ENCODE measurements around the gene SOCS6. TPM values are rescaled to one million over a fixed set of nuclear protein-coding genes. Genes with fewer than 3 reads are reported as not detected.

The SOCS6 gene
- total and polyA plus RNA-seq, 2 experiments from 2014 or later, result 4.4 to 13.3 TPM

DNA sequence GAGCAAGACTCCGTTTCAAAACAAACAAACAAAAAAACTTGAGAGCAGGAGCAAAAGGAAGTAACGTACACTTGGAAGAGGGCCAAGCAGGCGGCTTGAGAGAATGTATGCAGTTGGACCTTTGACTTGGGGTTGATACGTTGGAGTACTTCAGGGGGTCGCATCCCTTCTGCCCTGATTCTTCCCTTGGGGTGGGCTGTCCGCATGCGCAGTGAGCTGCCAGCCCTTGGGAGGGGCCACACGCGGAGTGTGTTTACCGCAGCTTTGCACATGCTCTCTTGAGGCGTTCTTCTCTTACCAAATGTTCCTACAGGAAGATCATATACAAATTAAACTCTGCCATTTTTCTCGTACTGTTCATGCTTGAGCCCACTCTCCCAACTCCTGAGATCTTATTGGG, 38.1 kb upstream of the SOCS6 start:
- H3K36me3 ChIP-seq (ENCODE audit: insufficient read depth), result no peaks in the 10 kb centered on the region
- H3K27me3 Mint-ChIP-seq (ENCODE audit: insufficient read depth, low read depth, poor library complexity), result no peaks in the 10 kb centered on the region
- H2AFZ ChIP-seq, result no peak overlapping the region
- H3K9me2 ChIP-seq (ENCODE audit: insufficient read depth), result no peaks in the 10 kb centered on the region
- H3K27ac ChIP-seq (ENCODE audit: low read depth), result no peak overlapping the region
- no peaks in the 10 kb centered on the region for H3K4me1 Mint-ChIP-seq
- no peaks in the 10 kb centered on the region; the same call in 2 of the 3 replicates for H3K9me3 Mint-ChIP-seq
- no peaks in the 10 kb centered on the region for H3K27me3 ChIP-seq (ENCODE audit: insufficient read depth)
- no peaks in the 10 kb centered on the region for H3F3A ChIP-seq (replicated peaks; ENCODE audit: low read depth)
- no peak overlapping the region for H3K4me3 ChIP-seq
- ATAC-seq, result no peak
- no peaks in the 10 kb centered on the region for H3K4me1 ChIP-seq (ENCODE audit: insufficient read depth)
- no peaks in the 10 kb centered on the region for H3K79me2 ChIP-seq (replicated peaks; ENCODE audit: insufficient read depth)
- TF ChIP-seq ZNF114 (CRISPR knock-in tag; IDR thresholded peaks at IDR 0.05), result no peak
- TF ChIP-seq STAT1 (IDR thresholded peaks at IDR 0.05; ENCODE audit: unreplicated experiment), result no peak
- TF ChIP-seq EZH2phosphoT487 (IDR thresholded peaks at IDR 0.05; ENCODE audit: unreplicated experiment), result no peak
- TF ChIP-seq ETS1 (IDR thresholded peaks at IDR 0.05), result no peak
- TF ChIP-seq ZNF462 (CRISPR knock-in tag; IDR thresholded peaks at IDR 0.05), result no peak
- TF ChIP-seq JUNB (IDR thresholded peaks at IDR 0.05; ENCODE audit: unreplicated experiment), result no peak
- TF ChIP-seq POLR2AphosphoS5 (IDR thresholded peaks at IDR 0.05; ENCODE audit: low read depth), result no peak
- TF ChIP-seq, protein P1, sequence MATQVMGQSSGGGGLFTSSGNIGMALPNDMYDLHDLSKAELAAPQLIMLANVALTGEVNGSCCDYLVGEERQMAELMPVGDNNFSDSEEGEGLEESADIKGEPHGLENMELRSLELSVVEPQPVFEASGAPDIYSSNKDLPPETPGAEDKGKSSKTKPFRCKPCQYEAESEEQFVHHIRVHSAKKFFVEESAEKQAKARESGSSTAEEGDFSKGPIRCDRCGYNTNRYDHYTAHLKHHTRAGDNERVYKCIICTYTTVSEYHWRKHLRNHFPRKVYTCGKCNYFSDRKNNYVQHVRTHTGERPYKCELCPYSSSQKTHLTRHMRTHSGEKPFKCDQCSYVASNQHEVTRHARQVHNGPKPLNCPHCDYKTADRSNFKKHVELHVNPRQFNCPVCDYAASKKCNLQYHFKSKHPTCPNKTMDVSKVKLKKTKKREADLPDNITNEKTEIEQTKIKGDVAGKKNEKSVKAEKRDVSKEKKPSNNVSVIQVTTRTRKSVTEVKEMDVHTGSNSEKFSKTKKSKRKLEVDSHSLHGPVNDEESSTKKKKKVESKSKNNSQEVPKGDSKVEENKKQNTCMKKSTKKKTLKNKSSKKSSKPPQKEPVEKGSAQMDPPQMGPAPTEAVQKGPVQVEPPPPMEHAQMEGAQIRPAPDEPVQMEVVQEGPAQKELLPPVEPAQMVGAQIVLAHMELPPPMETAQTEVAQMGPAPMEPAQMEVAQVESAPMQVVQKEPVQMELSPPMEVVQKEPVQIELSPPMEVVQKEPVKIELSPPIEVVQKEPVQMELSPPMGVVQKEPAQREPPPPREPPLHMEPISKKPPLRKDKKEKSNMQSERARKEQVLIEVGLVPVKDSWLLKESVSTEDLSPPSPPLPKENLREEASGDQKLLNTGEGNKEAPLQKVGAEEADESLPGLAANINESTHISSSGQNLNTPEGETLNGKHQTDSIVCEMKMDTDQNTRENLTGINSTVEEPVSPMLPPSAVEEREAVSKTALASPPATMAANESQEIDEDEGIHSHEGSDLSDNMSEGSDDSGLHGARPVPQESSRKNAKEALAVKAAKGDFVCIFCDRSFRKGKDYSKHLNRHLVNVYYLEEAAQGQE (IDR thresholded peaks at IDR 0.05; ENCODE audit: unreplicated experiment), result no peak
- TF ChIP-seq CREB1 (CRISPR knock-in tag; IDR thresholded peaks at IDR 0.05; ENCODE audit: low read depth), result no peak
- TF ChIP-seq ZNF331 (CRISPR knock-in tag; IDR thresholded peaks at IDR 0.05; ENCODE audit: low read depth), result no peak
- no peak for TF ChIP-seq NANOG (IDR thresholded peaks at IDR 0.05; ENCODE audit: borderline replicate concordance)
- H4K20me1 ChIP-seq (replicated peaks; ENCODE audit: insufficient read depth), result no peaks in the 10 kb centered on the region
- no peak overlapping the region for H3K27ac Mint-ChIP-seq
- H3K36me3 Mint-ChIP-seq (ENCODE audit: low read depth), result no peaks in the 10 kb centered on the region
- H3K4me3 Mint-ChIP-seq, result no peak overlapping the region
- H3K4me2 ChIP-seq, result no peak overlapping the region
- DNase-seq (ENCODE audit: low spot score), result no peak

Measured in GM23338 (cell line).